Stimulated activated CD8-positive, alpha-beta memory T cell treated with anti-CD3 and anti-CD28 coated beads, Interleukin-7, amount 100 ng/mL, for 1 hour (primary cell): ENCODE data around the gene MLXIP.
A peak's percentile ranks its signal among the peaks of the same experiment; 100 is the strongest.
"Not testable (repeated sequence)": the region's sequence is repeated elsewhere in the genome, so short reads cannot be mapped to it uniquely, and the experiment has no call there.

Experiments used
- DNase-seq, 2 donors: peaks; one replicate each; pipeline ENCODE4 v3.0.0-alpha.2; 2020; ENCODE audit warnings: low read depth in 2 of 2

The MLXIP gene

DNA sequence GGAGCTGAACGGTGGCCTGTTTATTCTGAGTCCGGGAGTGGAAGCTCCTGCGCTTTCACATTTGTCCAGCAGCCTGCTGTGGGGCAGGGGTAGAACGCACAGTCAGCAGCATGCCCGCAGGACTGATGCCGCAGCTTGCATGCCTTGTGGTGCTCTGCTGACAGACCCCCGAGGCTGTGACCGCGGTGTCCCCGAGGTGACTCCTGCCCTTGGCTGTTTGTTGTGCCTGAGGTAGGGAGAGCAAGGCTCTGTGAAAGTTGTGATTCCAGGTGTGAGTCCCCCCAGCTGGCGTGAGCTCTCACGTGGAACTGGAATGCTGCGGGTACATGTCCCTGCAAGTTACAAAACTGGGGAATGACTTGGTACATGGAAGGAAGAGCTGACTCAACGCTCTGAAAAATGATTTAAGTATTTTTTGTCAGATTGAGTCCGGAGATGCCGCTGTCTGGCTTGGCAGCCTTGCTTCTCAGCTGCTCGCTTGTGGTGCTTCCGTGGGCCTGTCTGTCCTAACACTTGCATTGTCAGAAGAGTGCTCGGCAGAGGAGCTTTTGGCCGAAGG, 18.1 kb downstream of the MLXIP start:
- no peak for DNase-seq

DNA sequence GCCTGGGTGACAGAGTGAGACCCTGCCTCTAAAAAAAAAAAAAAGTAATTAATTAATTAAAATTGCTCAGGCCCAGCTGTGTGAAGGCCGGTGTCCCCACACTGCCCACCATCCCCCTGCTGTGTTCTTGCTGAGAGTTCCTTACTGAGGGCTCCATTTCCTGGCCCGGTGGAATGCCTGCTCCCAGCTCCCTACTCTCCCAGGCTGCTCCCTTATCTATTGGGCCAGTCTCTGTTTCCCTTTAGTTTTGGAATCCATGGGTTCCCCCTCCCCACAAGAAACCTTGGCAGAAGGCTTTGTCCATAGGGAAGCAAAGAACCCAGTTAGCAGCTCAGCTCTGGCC, 19.0 kb downstream of the MLXIP start:
- no peak for DNase-seq

DNA sequence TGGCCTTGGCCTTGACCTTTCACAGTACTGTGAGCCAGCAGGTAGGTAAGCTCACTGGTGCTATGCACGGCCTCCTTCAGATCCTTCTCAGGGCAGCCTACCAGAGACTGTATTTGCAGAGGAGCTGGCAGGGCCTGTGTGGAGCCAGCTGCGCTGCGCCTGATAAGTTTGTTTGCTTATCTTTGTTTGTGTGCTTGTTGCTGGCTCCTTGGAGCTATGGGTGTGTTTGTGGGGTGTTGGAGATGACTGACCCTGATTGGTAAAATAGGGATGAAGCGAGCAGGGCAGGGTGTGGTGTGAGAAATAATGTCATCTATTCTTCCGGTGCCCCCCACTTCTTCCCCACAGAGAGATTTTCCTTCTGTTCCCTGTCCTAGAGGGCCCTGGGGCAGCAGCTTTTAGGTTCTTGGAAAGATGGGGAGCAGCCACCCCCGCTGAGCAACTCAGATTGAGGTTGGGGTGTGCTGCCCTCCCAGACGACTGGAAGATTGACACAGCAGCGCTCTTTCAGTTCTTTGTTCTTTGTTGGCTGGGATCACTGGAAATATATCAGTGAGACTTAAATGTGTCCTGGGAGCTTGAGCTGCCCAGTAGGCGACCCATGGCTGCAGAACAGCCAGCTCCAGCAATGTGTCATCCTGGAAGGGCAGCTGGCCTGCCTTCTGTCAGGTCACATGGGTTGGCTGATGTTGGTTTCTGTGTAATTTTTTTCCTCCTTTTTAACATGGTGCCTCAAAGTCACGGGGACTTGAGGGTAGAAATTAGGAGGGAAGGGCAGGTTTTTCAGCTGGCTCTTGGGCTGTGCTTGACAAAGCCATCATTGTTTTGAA, 19.6 kb downstream of the MLXIP start:
- DNase-seq = no peak

DNA sequence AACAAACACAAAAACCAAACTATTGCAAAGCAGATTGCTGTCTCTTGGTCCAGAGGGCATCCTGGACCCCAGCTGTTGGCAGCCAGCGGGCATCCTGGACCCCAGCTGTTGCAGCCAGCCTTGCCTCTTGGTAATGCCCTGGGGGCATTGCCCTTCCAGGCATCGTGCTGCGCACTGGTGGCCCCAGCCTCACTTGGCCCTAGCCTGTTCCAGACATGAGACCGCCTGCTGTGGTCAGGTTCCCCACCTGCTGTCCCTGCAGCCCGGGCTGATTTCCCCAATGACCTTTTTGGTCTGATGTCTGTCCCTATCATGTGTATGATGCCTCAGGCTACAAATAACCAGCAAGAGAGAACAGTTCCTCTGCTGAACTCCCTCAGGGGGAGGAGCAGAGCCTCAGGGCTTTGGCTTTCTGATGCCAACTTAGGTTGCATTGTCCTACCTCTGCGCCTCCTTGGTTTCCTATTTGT, 20.8 kb downstream of the MLXIP start:
- DNase-seq = no peak

DNA sequence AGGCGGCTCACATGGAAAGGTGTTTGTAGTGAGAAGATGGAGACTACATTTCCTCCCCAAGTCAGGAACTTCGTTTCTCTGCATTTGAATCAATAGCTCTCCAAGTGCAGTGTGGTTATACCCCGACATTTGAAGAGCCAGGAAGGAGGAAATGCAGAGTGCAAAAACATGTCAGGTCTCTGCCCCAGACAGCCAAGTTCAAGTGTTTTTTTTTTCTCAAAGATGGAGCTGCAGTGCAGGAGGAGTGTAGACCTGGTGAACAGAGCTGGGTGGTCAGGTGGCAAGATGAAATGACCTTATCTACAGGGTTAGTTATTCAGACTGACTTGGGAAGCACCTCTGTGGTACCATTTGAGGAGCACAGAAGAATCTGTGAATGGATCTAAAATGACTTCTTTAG, 21.3 kb downstream of the MLXIP start:
- DNase-seq = no peak

DNA sequence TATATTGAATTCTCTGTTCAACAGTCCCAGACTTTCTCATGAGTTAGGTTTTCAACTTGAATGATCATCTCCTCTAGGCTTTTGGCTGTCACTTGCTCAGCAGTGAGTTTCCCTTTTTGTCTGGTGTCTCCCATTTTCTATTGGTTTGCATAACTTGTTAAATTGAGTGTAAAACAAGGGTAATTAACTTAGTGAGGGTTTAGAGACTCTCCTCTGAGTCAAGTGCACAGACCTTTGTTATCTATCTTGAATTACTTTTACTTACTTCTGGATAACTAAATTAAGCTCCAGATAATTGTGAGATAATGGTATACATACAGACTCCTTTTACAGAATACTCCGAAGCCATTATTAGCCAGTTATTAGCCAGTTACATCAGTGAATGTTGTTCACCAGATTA, 22.0 kb downstream of the MLXIP start:
- no peak for DNase-seq

DNA sequence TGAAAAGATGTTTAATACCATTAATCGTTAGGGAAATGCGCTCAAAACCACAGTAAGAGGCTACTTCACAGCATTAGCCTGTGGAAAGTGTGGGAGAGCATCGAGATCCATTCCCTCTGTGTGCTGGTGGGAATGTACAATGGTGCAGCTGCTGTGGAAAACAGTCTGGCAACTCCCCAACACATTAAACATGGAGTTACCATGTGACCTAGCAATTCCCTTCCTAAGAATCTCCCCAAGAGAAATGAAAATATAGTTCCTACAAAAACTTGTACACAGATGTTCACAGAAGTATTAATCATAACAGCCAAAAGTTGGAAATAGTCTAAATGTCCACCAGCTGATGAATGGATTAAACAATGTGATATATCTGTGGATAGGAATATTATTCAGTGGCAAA, 23.8 kb downstream of the MLXIP start:
- DNase-seq = no peak

DNA sequence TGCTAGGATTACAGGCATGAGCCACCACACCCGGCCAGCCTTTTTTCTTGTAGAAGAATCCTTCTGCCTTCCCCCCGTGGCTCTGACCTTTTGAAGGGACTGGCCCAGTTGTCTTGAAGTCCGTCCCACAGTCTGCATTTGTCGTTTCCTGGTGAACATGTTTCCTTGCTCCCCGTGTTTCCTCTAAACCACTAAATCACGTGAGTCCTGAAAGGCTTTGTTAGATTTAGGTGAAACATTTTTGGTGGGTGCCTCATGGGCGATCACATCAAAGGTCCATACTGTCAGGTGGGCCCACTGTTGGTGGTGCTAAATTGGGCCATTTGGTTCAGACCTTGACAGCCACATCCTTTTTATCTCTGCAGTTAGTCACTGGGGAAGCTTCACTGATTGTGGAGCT, 26.3 kb downstream of the MLXIP start:
- DNase-seq = no peak

DNA sequence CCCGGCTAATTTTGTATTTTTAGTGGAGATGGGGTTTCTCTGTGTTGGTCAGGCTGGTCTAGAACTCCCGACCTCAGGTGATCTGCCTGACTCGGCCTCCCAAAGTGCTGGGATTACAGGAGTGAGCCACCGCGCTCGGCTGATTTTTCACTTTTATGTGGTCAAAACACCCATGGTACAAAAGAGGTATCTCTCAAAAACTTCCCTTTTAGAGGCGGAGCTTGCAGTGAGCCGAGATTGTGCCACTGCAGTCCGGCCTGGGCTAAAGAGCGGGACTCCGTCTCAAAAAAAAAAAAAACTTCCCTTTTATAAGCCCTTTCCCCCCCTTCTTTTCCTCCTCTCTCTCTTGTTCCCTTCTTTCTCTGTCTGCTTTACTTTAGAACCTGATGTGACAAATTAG, 26.9 kb downstream of the MLXIP start:
- DNase-seq = not testable (repeated sequence)

DNA sequence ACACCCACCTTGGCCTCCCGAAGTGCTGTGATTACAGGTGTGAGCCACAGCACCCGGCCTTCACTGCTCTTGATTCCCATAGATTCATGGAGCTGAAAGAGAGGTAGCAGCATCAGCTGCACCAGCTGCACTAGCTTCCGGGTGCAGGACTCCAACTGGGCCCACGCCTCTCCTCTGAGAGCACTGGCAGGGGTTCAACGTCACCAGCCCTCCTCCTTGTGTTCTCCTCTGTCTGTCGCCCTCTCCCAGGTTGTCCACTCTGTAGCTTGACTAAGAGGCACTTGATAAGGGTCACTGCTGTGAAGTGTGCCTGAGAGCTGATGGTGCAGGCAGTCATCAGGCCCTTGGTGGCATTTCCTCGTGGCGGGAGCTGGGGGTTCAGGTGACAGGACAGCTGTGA, 28.3 kb downstream of the MLXIP start:
- no peak for DNase-seq

DNA sequence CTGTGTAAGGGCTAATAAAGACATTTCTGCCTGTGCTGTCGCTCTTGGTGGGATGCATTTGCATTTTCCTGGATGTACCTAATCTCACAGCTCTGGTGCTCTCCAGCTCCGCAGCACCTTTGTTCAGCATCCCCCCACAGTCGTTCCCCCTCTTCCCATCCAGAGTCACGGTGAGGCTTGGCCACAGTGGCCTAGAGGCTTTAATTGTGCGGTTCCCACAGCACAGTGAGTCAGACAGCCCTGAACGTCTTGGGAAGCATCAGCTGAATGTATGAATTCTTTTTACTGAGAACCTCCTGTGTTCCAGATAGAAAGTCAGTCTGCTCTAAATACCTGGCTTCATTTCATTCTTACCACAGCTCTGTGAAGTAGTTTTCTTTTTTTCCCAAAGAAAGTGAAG, 28.7 kb downstream of the MLXIP start:
- DNase-seq = no peak

DNA sequence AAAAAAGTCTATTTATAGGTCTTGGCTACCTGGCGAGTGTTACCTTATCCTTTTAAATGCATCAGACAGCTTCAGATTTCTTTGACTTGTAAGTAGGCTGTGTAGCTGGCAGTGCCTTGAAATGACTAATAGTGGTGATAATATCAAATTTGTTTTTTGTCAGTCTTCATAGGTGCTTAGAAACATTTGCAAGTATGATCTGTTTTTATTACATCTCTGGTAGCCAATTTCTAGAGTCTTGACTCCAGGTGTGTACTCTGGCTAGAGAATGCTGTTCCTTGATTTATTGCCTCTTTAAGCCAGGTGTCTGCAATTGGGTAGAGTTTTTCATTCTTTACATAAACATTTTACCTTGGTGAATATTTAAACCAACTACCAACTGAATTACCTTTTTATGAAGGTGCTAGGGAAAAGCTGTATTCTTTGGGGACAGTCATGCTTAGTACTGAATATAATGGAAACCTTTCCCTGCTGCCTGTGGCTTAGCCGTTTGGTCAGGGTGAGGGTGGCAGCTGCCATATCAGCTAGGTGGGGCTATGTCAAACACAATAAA, 32.6 kb downstream of the MLXIP start:
- no peak for DNase-seq

DNA sequence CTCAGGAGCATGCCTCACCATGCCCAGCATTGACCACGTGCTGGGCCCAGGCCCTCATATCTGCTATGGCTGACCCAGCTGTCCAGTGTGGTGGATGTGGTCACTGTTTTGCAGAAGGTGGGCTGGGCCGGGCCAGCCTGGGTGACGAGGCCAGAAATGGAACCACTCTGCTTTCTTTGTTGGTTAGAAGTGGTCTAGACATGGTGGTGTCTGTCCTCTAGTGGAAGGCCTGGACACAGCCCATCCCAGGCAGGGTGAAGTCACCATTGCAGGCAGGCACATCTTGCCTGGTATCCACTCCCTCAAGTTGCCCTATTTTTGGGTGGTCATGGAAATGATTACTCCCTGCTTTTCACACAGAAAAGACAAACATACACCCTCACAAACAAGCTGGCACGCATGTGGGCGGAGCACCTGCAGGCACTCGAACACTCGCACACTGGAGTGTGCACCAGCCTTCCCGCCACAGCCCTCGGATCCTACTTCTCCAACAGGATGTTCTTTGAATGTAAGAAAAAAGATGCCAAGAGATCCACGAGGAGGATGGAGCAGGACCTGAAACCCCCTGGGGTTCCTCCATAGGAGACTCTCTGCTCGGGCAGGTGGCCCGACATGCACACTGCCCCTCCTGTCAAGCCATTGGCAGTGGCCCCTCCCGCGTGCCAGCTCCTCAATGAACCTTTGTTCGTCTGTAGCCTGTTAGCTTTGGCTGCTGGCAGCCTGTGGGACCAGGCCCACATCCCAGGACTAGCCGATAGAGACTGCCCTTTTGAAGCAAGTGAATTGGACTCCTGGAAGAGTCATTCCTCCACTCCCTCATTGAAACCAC, 38.4 kb downstream of the MLXIP start:
- DNase-seq = no peak

DNA sequence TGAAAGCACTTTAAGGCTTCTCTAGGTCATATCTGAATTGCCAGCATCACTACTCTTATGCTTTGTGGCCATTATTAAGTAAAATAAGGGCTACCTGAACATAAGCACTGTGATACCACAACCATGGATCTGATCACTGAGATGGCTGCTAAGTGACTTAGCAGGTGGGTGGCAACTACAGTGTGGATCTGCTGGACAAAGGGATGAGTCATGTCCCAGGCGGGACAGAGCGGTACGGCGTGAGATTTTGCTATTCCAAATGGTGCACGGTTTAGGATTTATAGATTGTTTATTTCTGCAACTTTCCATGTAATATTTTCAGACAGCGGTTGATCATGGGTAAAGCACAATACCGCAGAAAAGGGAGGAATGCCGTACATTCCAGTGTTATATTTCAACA, 39.4 kb downstream of the MLXIP start:
- DNase-seq = no peak

DNA sequence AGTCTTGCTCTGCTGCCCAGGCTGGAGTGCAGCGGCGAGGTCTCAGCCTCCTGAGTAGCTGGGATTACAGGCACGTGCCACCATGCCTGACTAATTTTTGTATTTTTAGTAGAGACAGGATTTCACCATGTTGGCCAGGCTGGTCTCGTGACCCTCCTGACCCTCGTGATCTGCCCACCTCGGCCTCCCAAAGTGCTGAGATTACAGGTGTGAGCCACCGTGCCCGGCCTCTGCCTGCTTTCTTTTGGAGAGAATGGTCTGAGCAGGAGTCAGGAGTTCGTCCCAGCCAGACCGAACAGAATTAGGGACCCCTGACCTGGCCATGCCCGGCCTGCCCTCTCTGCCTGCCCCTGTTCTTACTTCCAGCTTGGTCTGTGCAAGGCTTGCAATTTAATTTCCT, 42.8 kb downstream of the MLXIP start:
- DNase-seq = not testable (repeated sequence)

DNA sequence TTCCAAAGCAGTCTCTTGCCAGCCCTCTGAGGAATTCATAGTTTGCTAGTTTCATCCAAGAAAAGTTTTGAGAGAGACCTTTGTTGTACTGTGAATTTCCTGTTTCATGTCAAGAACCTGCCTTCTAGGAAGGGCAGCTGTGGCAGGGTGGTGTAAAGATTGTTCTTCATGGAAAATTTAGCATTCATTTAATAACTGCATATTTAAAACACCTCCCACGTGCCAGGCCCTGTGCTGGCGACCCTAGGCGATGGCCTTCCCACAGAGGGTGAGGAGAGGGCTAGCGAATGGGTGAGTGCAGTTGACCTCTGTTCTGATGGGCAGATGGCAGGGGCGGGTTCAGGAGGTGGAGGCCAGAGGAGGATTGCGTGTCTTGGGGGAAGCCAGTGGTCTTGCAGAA, 43.2 kb downstream of the MLXIP start:
- DNase-seq = no peak

DNA sequence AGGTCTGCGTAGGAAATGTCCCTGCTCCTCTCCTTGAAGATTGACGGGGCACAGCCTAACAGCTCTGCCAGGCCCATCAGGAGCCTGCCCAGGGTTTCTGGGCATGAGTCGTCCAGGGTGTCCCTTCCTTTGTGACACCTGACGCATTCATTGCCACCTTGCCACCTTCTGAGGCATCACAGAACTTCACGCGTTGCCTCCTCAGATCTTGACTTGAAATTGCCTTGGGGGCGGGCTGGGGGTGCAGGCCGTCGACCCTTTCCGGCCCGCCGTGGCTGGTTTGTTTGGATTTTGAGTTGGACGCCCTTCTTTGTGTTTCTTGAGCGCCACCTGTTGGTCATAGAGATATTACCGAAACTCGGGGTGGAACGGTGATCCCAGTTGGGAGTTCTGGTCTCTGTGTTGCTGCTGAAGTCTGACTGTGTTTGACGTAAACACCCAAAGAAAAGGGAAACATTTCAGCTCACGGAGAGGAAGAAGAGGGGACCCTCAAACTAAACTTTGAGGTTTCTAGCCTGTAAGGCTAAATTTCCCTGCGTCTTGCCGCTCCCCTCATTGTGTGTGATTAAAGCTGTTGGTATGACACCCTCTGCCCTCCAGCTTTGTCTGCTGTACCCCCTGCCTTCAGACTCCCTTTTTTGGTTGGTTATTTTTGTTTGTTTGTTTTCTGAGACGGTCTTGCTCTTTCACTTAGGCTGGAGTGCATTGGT, 44.6 kb downstream of the MLXIP start:
- DNase-seq = peak; percentile 40 to 50

DNA sequence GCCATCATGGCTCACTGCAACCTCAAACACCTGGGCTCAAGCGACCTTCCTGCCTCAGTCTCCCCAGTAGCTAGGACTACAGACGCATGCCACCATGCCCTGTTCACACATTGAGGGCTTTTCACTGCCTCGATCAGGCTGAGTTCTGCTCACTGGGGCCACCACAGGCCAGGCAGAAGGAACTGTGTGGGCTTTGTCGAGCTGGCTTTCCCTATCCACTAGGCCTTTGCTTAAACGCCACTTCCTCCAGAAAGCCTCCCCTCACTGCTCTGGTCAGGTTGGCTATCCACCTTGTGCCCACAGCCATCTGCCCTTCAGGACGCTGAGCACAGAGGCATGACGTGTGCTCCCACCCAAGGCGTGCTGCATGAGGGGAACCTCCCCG, 45.2 kb downstream of the MLXIP start:
- no peak for DNase-seq

DNA sequence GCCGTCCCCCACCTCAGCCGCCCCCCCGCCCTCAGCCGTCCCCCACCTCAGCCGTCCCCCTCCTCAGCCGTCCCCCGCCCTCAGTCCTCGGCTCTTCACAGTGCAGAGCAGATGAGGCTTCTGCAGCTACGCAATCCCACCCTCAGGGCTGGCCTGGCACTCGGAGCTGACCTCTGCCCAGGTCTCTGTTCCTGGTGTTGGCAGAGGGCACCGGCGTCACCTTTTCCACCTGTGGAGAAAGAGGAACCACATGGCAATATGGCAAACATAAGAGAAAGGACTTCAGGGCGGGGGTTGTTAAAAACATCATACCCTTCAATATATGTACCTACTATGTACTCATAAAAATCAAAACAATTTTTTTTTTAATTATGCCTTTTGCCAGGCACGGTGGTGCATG, 45.8 kb downstream of the MLXIP start:
- DNase-seq = no peak

DNA sequence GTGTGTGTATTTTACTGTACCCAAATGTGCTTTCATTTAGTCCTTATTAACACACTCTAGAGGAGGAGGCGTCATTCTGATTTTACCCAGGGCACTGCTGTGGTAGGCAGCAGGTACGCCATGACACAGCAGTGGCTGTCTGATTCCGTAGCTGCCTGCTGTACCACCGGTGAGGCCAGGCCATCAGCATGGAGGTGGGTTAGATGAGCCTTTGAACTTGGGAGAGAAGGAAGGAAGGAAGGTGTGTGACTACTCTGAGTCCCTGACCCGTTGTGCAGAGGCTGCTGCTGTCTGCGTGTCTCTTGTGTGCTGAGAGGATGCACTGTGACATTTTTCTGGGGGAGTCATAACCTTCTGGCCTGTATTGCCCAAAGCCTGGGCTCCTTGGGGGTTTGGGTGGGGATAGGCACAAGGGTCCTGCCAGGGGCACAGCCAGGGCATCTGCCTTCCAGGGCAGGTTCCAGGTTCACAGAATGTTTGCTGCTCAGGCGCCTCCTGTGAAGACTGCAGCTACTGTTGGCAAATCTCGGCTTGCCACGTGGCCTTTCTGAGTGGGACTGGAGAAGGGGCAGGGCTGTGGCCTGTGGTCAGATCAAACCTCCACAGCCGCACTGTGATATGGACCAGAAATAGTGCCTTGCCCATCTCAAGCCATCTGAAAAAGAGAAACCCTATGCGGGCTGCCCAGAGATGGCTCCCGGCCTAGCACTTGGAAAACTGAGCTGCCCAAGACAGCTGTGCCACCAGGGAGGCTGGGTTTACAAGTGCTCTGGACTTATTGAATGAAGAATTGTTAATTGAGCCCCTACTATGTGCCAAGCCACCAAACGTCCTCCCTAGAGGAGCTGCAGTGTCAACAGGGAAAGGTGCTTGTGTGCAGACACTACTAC, 47.1 kb downstream of the MLXIP start:
- DNase-seq = no peak

DNA sequence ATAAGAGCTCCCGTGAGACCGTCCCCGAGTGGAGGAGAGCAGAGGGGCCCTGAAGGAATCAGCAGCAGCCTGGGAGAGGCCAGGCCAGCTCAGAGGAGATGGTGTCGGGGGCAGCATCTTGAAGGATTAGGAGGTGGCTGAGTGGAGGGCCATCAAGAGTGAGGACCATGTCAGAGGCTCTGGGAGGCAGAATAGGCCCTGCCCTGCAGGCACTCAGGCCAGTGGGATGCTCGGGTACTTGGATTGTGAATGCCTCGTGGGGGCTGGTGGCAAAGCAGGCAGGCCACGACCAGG, 47.7 kb downstream of the MLXIP start:
- no peak for DNase-seq
